HCT116 (cell line): ENCODE results near the gene GPX2. TPM values are rescaled to one million over a fixed set of nuclear protein-coding genes. Genes with fewer than 3 reads are reported as not detected.

Source experiments
- ATAC-seq: fragments of 200-7000 bp; cut with Tn5 transposase; 2 replicates; pipeline ENCODE4 v1.9.1; 2020; ENCODE audit warnings: mild to moderate bottlenecking, moderate library complexity
- BruUV-seq: library from RNA; stranded (reverse); fragments of 400-500 nt; replicated peaks from 2 replicates; lab custom pipeline; 2021; lab: Mats Ljungman, UMichigan
- CTCF ChIA-PET: fragments of 300-600 bp; sonication (Branson Sonifier 250); formaldehyde crosslinking; loops from one replicate; lab custom pipeline; 2021; ENCODE audit warnings: antibody characterized with exemption; lab: Charles Lee
- POLR2A ChIA-PET: fragments of 300-600, 350-600 bp; sonication (Branson Sonifier 250); formaldehyde crosslinking; loops from one replicate; lab custom pipeline; 2021; ENCODE audit warnings: antibody characterized with exemption; lab: Charles Lee
- RAD21 ChIA-PET, 2 experiments: fragments of 300-600 bp; sonication (Branson Sonifier 250); formaldehyde crosslinking; loops; one replicate each; lab custom pipeline; 2023; ENCODE audit warnings: low total read pairs in 2 of 2; ENCODE audit not compliant: uncharacterized antibody in 2 of 2, unreplicated experiment in 2 of 2, low non-redundant PET in 1 of 2; lab: Charles Lee
- DNase-seq: peaks from one replicate; pipeline ENCODE4 v3.0.0-alpha.2; 2010; ENCODE audit warnings: low read depth, low spot score
- H2AFZ ChIP-seq: fragments of 200-600 bp; shearing (Covaris generic), sonication (generic); 2 replicates; pipeline ENCODE4 v1.6.1; 2017; ENCODE audit warnings: low read depth, mixed run types, mixed read lengths, antibody characterized with exemption, low read length; ENCODE audit not compliant: poor library complexity, severe bottlenecking
- H3K27ac ChIP-seq: 2 replicates; pipeline ENCODE4 v1.5.1; 2012; ENCODE audit warnings: low read depth, low read length
- H3K27me3 ChIP-seq: fragments of 200-600 bp; sonication (generic); 2 replicates; pipeline ENCODE4 v1.6.1; 2016; ENCODE audit warnings: mixed run types, low read length, mixed read lengths; ENCODE audit not compliant: insufficient read depth
- H3K36me3 ChIP-seq, 2 experiments: fragments of 200-500 bp in 1 of 2; fragments of 200-600 bp in 1 of 2; sonication (Bioruptor generic) in 1 of 2; sonication (generic) in 1 of 2; 2 replicates each; pipeline versions ENCODE4 v1.5.1 to v1.6.1; 2014 to 2016; ENCODE audit warnings: low read length in 2 of 2, inconsistent platforms in 1 of 2, mixed read lengths in 1 of 2, mixed run types in 1 of 2; ENCODE audit not compliant: insufficient read depth in 2 of 2, control insufficient read depth in 1 of 2
- H3K4me1 ChIP-seq, 2 experiments: fragments of 200-600 bp in 1 of 2; sonication (generic) in 1 of 2; 2 replicates each; pipeline versions ENCODE4 v1.5.1 to v1.6.1; 2012 to 2017; ENCODE audit warnings: low read length in 2 of 2, inconsistent platforms in 1 of 2, mild to moderate bottlenecking in 1 of 2, mixed read lengths in 1 of 2, mixed run types in 1 of 2, moderate library complexity in 1 of 2; ENCODE audit not compliant: insufficient read depth in 2 of 2, control insufficient read depth in 1 of 2
- H3K4me2 ChIP-seq: fragments of 200-600 bp; sonication (generic); 2 replicates; pipeline ENCODE4 v1.6.1; 2017; ENCODE audit warnings: mixed run types, low read length, mixed read lengths
- H3K4me3 ChIP-seq, 2 experiments: fragments of 200-600 bp in 1 of 2; sonication (generic) in 1 of 2; replicated peaks in 1 of 2; 2 replicates each; pipeline ENCODE4 v1.5.1; 2011 to 2016; ENCODE audit warnings: low read length in 2 of 2, control low read depth in 1 of 2, low read depth in 1 of 2, mild to moderate bottlenecking in 1 of 2, mixed read lengths in 1 of 2, mixed run types in 1 of 2
- H3K79me2 ChIP-seq: fragments of 200-600 bp; sonication (generic); 2 replicates; pipeline ENCODE4 v1.6.1; 2017; ENCODE audit warnings: mild to moderate bottlenecking, mixed run types, low read length, moderate library complexity, mixed read lengths; ENCODE audit not compliant: insufficient read depth
- H3K9ac ChIP-seq: fragments of 200-600 bp; sonication (generic); 2 replicates; pipeline ENCODE4 v1.6.1; 2016; ENCODE audit warnings: low read length, mixed read lengths
- H3K9me2 ChIP-seq: fragments of 200-600 bp; sonication (generic), shearing (Covaris generic); 2 replicates; pipeline ENCODE4 v1.6.1; 2017; ENCODE audit warnings: mixed run types, mild to moderate bottlenecking, moderate library complexity; ENCODE audit not compliant: insufficient read depth
- H3K9me3 ChIP-seq, 2 experiments: fragments of 200-500 bp in 1 of 2; fragments of 200-600 bp in 1 of 2; sonication (Bioruptor generic) in 1 of 2; sonication (generic) in 1 of 2; 2 replicates each; pipeline ENCODE4 v1.6.1; 2014 to 2017; ENCODE audit warnings: low read length in 2 of 2, mixed read lengths in 2 of 2, inconsistent platforms in 1 of 2, low read depth in 1 of 2, mild to moderate bottlenecking in 1 of 2, mixed run types in 1 of 2, moderate library complexity in 1 of 2; ENCODE audit not compliant: control insufficient read depth in 1 of 2, insufficient read depth in 1 of 2
- H4K20me1 ChIP-seq: fragments of 200-600 bp; sonication (generic), shearing (Covaris generic); 2 replicates; pipeline ENCODE4 v1.6.1; 2017; ENCODE audit warnings: mixed run types, mild to moderate bottlenecking, moderate library complexity; ENCODE audit not compliant: insufficient read depth
- ELF1 ChIP-seq: IDR thresholded peaks from 2 replicates; pipeline ENCODE4 v1.6.1; 2012; ENCODE audit warnings: low read depth, borderline replicate concordance
- EZH2 ChIP-seq: fragments of 200-600 bp; sonication (generic); IDR thresholded peaks from 2 replicates; pipeline ENCODE4 v1.6.1; 2017; ENCODE audit warnings: antibody characterized with exemption, mixed run types
- JUND ChIP-seq: IDR thresholded peaks from 2 replicates; pipeline ENCODE4 v1.6.1; 2012
- POLR2AphosphoS5 ChIP-seq: IDR thresholded peaks from 2 replicates; pipeline ENCODE4 v1.6.1; 2011; ENCODE audit warnings: mild to moderate bottlenecking, low read depth, low read length, moderate library complexity
- RAD21 ChIP-seq: IDR thresholded peaks from 2 replicates; pipeline ENCODE4 v1.6.1; 2012; ENCODE audit warnings: low read depth, mild to moderate bottlenecking
- ZBTB33 ChIP-seq: IDR thresholded peaks from 2 replicates; pipeline ENCODE4 v1.6.1; 2011; ENCODE audit warnings: mild to moderate bottlenecking, low read length, moderate library complexity; ENCODE audit not compliant: insufficient replicate concordance; ENCODE audit errors: extremely low read depth
- intact Hi-C: fragments of 100-400 bp; cut with micrococcal nuclease; formaldehyde crosslinking; loops from 2 replicates; pipeline ENCODE4 v1.10.0; 2022
- total RNA-seq: library from RNA; stranded (reverse); gene quantifications from one replicate; pipeline ENCODE4 v1.2.1, GENCODE V29; 2021; ENCODE audit not compliant: unreplicated experiment
- TF ChIP-seq, protein P1 (sequence below): IDR thresholded peaks from 2 replicates; pipeline ENCODE4 v1.6.1; 2012
- TF ChIP-seq, protein P2 (sequence below): IDR thresholded peaks from 2 replicates; pipeline ENCODE4 v1.6.1; 2012

The GPX2 gene
- total RNA-seq, 1 experiment from 2014 or later: 0.61 TPM

DNA sequence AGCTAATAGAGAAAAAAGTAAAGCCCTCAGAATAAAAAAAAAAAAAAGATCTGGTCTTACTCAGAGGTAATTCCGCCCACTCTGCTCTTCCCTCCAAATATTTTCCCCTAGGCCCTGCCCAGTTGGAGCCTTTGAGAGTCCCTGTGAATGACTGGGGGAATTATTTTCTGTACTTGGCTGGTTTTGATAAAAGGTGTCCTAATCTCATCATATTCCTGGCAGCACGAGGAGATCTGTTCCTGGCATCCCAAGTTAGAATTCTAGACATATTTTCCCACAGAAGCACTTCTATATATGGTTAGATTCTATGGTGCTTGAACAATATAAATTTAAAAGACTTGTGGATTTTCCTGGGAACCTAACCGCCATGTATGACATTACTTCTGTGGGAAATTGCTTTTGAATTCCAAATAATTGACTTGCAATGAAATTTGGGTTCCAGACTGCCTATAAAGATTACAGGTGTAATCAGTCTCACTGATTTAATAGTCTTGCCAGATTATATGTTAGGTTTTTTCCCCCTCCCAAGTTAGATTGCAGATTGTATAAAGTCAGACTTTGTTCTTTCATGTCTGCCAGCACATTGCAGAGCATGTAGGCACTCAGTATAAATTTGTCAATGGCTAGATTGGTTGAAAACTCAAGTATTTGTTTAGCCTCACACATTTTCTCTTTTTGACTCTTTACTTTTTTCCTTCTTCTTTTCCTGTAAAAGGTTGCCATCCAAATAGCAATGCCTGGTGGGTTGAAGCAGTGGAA lies 12.3 kb downstream of the GPX2 start:
- H3K4me2 ChIP-seq: no peak overlapping the region
- peaks cover 18% of the 10 kb centered on the region; the same call in 1 of the 2 replicates for H3K79me2 ChIP-seq
- H3K27ac ChIP-seq: no peak overlapping the region
- H3K27me3 ChIP-seq: no peaks in the 10 kb centered on the region
- ATAC-seq (no peak), DNase-seq (no peak)
- H3K9me3 ChIP-seq: no peaks in the 10 kb centered on the region
- no peak overlapping the region for H2AFZ ChIP-seq
- H4K20me1 ChIP-seq: no peaks in the 10 kb centered on the region
- ChIA-PET CTCF (no interaction called here), RAD21 (no interaction called here), POLR2A (no interaction called here)
- no peaks in the 10 kb centered on the region for H3K4me1 ChIP-seq
- TF ChIP-seq, protein P1, sequence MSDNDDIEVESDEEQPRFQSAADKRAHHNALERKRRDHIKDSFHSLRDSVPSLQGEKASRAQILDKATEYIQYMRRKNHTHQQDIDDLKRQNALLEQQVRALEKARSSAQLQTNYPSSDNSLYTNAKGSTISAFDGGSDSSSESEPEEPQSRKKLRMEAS: no peak
- no peak for TF ChIP-seq RAD21
- no peak for TF ChIP-seq JUND
- TF ChIP-seq ELF1: no peak
- no peak for TF ChIP-seq ZBTB33
- no peak for TF ChIP-seq EZH2
- no peak for TF ChIP-seq POLR2AphosphoS5
- TF ChIP-seq, protein P2, sequence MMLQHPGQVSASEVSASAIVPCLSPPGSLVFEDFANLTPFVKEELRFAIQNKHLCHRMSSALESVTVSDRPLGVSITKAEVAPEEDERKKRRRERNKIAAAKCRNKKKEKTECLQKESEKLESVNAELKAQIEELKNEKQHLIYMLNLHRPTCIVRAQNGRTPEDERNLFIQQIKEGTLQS: no peak
- intact Hi-C loops: no loop called here
- BruUV-seq: no TSS peak
- H3K36me3 ChIP-seq: peaks cover 12 to 42% of the 10 kb centered on the region in 2 experiments; a peak in 3 of 4 replicates
- no peak overlapping the region for H3K9ac ChIP-seq
- no peaks in the 10 kb centered on the region for H3K9me2 ChIP-seq
- no peak overlapping the region for H3K4me3 ChIP-seq
